Pancreas (tissue), 10 donors: ENCODE data around the gene PRKCE. TPM values are rescaled to one million over a fixed set of nuclear protein-coding genes. Genes with fewer than 3 reads are reported as not detected.

Source experiments
- ATAC-seq, 4 donors: fragments of 200-7000 bp; cut with Tn5 transposase; one replicate each; pipeline versions ENCODE4 v1.8.0 to v1.9.1; 2020; ENCODE audit warnings: mild to moderate bottlenecking in 4 of 4, moderate library complexity in 4 of 4
- DNase-seq, 6 donors: peaks; one replicate each; pipeline ENCODE4 v3.0.0-alpha.2; 2020
- FAIRE-seq: peaks from 2 replicates; lab custom pipeline; 2012; peaks lifted over from hg19 to GRCh38; lab: Jason Lieb, UNC
- H3K27ac ChIP-seq, 4 donors: fragments of 200-600 bp; sonication (generic); 1 replicate in 3 of 4; 2 replicates in 1 of 4; pipeline versions ENCODE4 v1.5.0 to v1.8.0; 2020
- H3K27me3 ChIP-seq, 4 donors: fragments of 200-600 bp; one replicate each; pipeline ENCODE4 v1.8.0; 2021
- H3K36me3 ChIP-seq, 3 donors: fragments of 200-600 bp; sonication (generic) in 1 of 3; one replicate each; pipeline versions ENCODE4 v1.5.0 to v1.8.0; 2020 to 2021
- H3K4me1 ChIP-seq, 3 donors: fragments of 200-600 bp; one replicate each; pipeline ENCODE4 v1.8.0; 2021
- H3K4me3 ChIP-seq, 4 donors: fragments of 200-600 bp; sonication (generic) in 2 of 4; one replicate each; pipeline versions ENCODE4 v1.5.0 to v1.8.0; 2020 to 2021
- H3K9me3 ChIP-seq, 4 donors: fragments of 200-600 bp; one replicate each; pipeline ENCODE4 v1.8.0; 2021
- CTCF ChIP-seq, 4 donors: fragments of 200-600 bp; sonication (generic) in 3 of 4; IDR thresholded peaks; one replicate each; pipeline versions ENCODE4 v1.5.0 to v1.8.0; 2021; ENCODE audit warnings: antibody characterized with exemption in 4 of 4
- WGBS, 2 donors: extraction: QIAGEN DNeasy Blood & Tissue Kit; methylation state at CpG; one replicate each; pipeline ENCODE4 v1.1.7; 2013; 5-methylcytosine and 5-hydroxymethylcytosine counted together
- intact Hi-C, 3 donors: fragments of 100-400 bp; cut with DNase I; formaldehyde crosslinking; loops; one replicate each; pipeline versions ENCODE4 v1.11.1 to v1.14.2; 2022
- polyA plus RNA-seq, 2 donors: library from polyadenylated mRNA; stranded (reverse); fragments of 200-250 nt; gene quantifications; one replicate each; pipeline ENCODE4 v1.2.3, GENCODE V29; 2013
- total RNA-seq, 6 donors: library from RNA; stranded (reverse); fragmentation: NEBNext Ultra II Directional in 4 of 6; extraction: Animal tissue kit (Norgen Biotek cat#: 25700) in 4 of 6; gene quantifications; one replicate each; pipeline versions ENCODE4 v1.2.1 to v1.2.4, GENCODE V29; 2021 to 2023
- donor health status: healthy with polysubstance abuse.
- donor health status: DM: no; HTN: no; CAD: no; lungs with moderate emphysema.
- donor health status: DM: no; HTN: no; CAD: no.
- donor health status: control.
- donor health status: control.
- donor health status: Bipolar disorder and iron deficiency.
- donor health status: DM: yes; HTN: yes; CAD: no.
- donor health status: DM: no; HTN: no; CAD: no.
- donor health status: DM: no; HTN: no; CAD: no.
- donor health status: DM: yes; HTN: yes; CAD: no.

Gene PRKCE
- total and polyA plus RNA-seq, 8 donors, result 4.0 to 19.4 (median 10.0) TPM

DNA sequence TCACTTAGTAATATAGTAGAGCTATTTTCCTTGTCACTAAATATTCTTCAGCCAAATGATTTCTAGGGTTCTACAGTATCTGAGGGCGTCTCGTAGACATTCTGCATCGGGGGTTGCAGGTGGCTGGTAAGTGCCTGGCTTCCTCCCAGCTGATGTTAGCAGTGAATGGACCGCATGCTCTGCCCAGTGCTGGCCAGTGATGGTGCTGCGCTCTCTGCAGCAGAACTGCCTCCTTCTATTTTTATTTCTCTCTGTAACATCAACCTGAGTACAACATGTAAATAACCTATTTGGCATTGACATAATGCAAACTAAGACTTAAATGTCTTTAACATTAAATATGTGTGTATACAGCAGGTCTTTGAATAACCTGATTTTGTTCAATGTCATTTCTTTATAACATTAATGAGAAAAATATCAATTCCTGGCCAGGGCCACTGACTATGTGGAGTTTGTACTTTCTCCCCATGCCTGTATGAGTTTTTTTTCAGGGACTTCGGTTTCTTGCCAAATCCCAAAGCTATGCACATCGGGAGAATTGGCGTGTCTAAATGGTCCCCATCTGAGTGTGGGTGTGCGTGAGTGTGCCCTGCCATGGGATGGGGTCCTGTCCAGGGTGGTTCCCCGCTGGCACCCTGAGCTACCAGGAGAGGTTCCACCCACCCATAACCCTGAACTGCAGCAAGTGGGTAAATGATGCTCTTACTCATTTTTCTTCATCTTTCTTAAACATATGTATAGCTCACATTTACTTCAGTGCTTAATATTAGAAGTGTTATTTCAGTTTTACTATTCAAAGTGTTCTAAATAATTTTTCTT, 367.5 kb downstream of the PRKCE start:
- TF ChIP-seq CTCF (IDR thresholded peaks at IDR 0.05), result no peak
- Histone ChIP-seq H3K9me3 (no peaks in the 10 kb centered on the region), H3K36me3 (no peaks in the 10 kb centered on the region), H3K4me3 (no peak overlapping the region), H3K27ac (no peak overlapping the region), H3K27me3 (no peaks in the 10 kb centered on the region), H3K4me1 (no peaks in the 10 kb centered on the region)
- 77 to 84% methylated on average over 10 of the region's 10 CpGs for WGBS, 2 donors
- ATAC-seq, result peak in 1 of 4 donors; percentile 41
- no peak for DNase-seq
- no peak for FAIRE-seq
- intact Hi-C loops, result no loop called here

- 92 to 96% methylated on average over 2 of the region's 2 CpGs for WGBS, 2 donors
- intact Hi-C loops, result no loop called here
- ATAC-seq, result no peak
Observed at GRCh38 chr2:46020416-46020815, 368.9 kb downstream of the PRKCE start.

GRCh38 chr2:46023165-46023854, 371.8 kb downstream of the PRKCE start:
- no peak overlapping the region for H3K27ac ChIP-seq
- no peak overlapping the region for H3K4me3 ChIP-seq
- DNase-seq (no peak), FAIRE-seq (no peak), ATAC-seq (no peak)
- no peaks in the 10 kb centered on the region for H3K27me3 ChIP-seq
- intact Hi-C loops, result no loop called here
- no peaks in the 10 kb centered on the region for H3K36me3 ChIP-seq
- TF ChIP-seq CTCF (IDR thresholded peaks at IDR 0.05), result no peak
- 87 to 95% methylated on average over 3 of the region's 3 CpGs for WGBS, 2 donors
- no peaks in the 10 kb centered on the region for H3K4me1 ChIP-seq
- no peaks in the 10 kb centered on the region for H3K9me3 ChIP-seq

More at GRCh38 chr2:46020416-46020815, 368.9 kb downstream of the PRKCE start:
- Histone ChIP-seq H3K4me1 (no peaks in the 10 kb centered on the region), H3K27me3 (no peaks in the 10 kb centered on the region), H3K4me3 (no peak overlapping the region), H3K9me3 (no peaks in the 10 kb centered on the region), H3K27ac (no peak overlapping the region), H3K36me3 (no peaks in the 10 kb centered on the region)
- no peak for FAIRE-seq
- DNase-seq, result no peak
- no peak for TF ChIP-seq CTCF (IDR thresholded peaks at IDR 0.05)

DNA sequence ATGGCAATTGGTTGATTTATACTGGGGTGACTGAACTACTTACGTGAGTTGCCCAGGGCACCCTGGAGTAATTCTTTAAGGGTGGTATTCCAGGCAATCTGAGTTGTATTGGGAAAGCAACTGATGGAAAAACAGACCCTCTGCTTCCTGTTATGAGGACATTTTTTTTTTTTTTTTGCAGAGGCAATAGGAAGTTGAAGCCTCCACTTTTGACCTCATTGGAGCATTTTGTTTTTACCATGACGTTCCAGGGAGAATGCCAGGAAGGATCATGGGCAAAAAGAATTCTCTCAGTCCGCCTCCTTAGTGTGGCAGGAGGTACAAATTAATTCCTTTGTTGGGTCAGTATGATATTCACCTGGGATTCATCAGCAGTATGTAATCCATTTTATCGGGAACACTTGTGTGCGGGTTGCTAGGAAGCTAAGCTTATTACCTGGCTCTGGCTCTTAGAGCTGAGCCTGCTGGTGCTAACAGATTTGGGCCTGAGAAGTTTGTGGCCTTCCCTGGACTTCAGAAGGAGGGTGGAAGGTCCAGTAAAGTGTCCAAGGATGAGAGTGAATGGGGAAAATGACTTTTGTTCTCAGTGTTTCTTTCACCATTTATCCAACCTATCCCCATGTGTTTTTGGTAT, 372.8 kb downstream of the PRKCE start:
- DNase-seq (no peak), ATAC-seq (peak in 1 of 4 donors; percentile 29), FAIRE-seq (no peak)
- Histone ChIP-seq H3K27ac (no peak overlapping the region), H3K4me1 (no peaks in the 10 kb centered on the region), H3K36me3 (no peaks in the 10 kb centered on the region), H3K27me3 (no peaks in the 10 kb centered on the region), H3K9me3 (no peaks in the 10 kb centered on the region), H3K4me3 (no peak overlapping the region)
- 89 to 91% methylated on average over 5 of the region's 5 CpGs for WGBS, 2 donors
- TF ChIP-seq CTCF (IDR thresholded peaks at IDR 0.05), result no peak
- intact Hi-C loops, result no loop called here
